Thyroid gland (tissue), 4 donors: Measurements from ENCODE around the gene CD180.

Source experiments
- CTCF ChIP-seq, 6 experiments: fragments of 200-600 bp in 3 of 6; fragments of 450-650 bp in 3 of 6; sonication (generic) in 3 of 6; IDR thresholded peaks; one replicate each; pipeline ENCODE4 v1.5.1; 2016 to 2019; ENCODE audit warnings: antibody characterized with exemption in 6 of 6, mild to moderate bottlenecking in 2 of 6, inconsistent platforms in 1 of 6, moderate library complexity in 1 of 6
- POLR2A ChIP-seq, 2 donors: fragments of 450-650 bp; IDR thresholded peaks; one replicate each; pipeline ENCODE4 v1.6.1; 2017; ENCODE audit warnings: antibody characterized with exemption in 2 of 2, mild to moderate bottlenecking in 2 of 2, moderate library complexity in 1 of 2

GRCh38 chr5:67205981-67206380 is 9.4 kb upstream of the CD180 start:
- TF ChIP-seq CTCF (IDR thresholded peaks at IDR 0.05) (no peak), POLR2A (IDR thresholded peaks at IDR 0.05) (no peak)
